Stimulated activated CD8-positive, alpha-beta memory T cell treated with anti-CD3 and anti-CD28 coated beads, Interleukin-2, amount 100 ng/mL, for 1 hour (primary cell): ENCODE results near the gene RBMS3.

Source experiments
- DNase-seq, 2 donors: peaks; one replicate each; pipeline ENCODE4 v3.0.0-alpha.2; 2020; ENCODE audit warnings: low read depth in 2 of 2

The RBMS3 gene

DNA sequence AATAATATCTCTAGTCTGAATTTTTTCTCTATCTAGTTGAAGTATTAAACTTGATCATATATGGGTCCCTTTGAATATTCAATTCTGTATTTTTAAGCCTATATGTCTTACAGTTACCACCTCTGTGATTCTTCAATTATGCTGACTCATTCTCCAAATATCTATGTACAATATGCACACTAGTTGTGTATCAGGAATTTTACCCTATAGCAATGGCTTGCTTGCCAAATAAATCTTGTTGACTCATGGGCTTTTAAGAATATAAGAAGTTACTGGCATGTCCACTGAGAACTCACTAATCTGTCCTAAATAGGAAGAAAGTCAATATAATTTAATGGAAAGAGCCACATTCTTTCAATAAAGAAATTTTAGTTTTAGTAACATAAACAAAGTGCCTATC is 656.3 kb downstream of the RBMS3 start:
- no peak for DNase-seq

DNA sequence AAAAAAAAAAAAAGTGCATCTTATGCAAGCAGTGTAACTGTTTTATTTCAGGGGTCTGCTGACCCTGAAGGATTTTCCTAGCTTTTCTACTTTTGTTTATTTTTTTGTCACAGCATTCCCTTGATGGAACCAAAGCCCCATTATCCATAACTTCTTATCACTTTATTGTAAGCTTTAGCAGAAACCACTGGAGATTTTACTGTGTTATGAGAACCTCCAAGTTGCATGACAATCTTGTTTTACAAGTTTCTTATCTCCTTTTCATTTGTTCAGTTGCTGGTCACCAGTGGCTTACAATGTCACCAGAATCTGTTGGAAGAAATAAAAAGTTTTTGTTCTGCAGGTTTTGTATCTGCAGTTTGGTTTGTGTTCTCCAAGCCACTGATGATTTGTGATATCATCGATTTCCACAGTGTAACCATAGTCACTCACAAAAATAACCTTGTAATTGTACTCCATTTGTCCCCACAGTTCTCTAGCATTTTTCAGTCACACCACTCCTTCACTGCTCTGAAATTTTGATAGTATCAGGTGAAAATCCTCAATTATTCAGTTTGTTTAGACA is 660.0 kb downstream of the RBMS3 start:
- DNase-seq = no peak

- DNase-seq = no peak
Measured at GRCh38 chr3:29942297-29942696, 661.4 kb downstream of the RBMS3 start.

- no peak for DNase-seq
Measured at GRCh38 chr3:29949131-29949530, 668.3 kb downstream of the RBMS3 start.

DNA sequence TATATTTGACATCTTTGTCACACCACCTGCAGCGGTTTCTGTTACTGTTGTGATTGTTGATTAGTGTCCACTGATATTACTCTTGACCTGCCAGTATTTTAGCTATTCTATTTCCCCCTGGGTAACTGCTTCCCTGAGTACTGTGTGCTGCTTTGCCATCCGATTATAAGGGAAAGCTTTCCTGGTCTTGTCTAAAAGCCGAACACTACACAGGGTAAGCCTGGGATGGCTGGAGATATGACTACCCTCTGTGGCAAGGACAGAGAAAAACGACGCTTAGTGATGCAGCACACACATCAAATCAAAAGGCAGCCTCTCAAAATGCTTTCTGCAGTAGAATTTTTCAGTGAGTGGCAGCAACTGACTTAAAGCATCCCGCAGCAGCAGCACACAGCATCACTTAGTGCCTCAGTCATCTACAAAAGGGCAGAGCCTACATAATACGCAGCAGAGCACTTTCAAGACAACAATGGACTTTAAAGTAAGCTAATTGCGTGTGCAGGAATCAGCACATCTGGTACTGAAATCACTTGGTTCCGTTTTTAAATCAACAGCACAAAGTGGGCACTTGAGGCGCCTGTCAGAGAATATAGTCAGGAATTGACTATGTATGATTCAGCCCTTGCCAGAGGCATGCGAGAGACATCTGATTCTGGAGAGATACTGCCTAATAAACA is 669.2 kb downstream of the RBMS3 start:
- DNase-seq = no peak

DNA sequence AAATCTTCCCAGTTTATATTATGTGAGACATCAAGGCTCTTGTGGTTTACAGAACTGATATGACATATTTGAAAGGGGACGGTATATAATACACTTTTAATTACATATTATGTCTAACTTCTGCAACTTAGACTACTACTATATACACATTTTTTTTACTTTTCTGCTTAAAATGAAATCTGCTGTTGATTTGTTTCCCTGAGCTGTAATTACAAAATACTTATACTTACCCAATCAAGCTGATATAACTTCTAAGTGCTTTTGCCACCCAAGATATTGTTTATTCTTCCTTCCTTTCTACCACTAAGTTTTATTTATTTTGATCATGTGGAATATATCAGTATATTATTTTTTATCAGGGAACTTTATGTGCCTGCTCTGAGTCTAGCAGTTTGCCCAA is 671.6 kb downstream of the RBMS3 start:
- no peak for DNase-seq

GRCh38 chr3:29955413-29955812 is 674.5 kb downstream of the RBMS3 start:
- DNase-seq = no peak

DNA sequence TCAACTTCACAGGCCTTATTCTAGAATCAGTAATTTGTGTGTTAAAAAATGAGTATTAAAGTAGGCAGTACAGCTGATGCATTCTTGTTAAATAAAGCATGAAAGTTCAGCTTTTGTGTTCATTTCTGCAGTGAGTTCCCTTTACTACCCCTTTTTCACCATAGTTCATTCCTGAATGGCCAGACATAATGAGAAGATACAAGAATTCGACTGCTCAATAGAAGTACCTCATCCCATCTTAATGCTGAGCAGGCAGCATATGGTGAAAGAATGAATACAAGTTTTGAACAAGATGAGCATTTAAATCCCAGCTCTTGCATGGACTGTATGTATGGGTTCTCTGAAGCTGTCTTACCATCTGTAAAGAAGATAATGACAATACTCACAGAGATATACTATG is 677.9 kb downstream of the RBMS3 start:
- no peak for DNase-seq

DNA sequence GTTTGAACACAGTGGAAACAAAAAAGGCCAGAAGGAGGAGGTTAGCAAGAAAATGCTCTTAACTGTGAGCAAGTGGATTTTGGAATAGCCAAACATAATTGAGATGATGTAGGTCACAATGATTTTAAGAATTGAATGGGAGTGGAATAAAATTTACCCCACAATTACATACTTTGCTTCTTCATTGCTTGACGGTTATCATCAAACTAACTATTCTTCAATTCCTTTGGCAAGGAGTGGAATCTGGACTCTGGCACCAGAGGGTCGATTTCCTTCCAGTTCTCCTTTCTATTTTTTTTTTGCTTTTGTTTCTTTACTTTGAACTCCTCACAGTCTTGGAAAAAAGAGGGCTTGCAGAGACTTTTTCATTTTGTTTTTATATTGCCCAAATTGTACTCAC is 691.0 kb downstream of the RBMS3 start:
- DNase-seq = no peak

DNA sequence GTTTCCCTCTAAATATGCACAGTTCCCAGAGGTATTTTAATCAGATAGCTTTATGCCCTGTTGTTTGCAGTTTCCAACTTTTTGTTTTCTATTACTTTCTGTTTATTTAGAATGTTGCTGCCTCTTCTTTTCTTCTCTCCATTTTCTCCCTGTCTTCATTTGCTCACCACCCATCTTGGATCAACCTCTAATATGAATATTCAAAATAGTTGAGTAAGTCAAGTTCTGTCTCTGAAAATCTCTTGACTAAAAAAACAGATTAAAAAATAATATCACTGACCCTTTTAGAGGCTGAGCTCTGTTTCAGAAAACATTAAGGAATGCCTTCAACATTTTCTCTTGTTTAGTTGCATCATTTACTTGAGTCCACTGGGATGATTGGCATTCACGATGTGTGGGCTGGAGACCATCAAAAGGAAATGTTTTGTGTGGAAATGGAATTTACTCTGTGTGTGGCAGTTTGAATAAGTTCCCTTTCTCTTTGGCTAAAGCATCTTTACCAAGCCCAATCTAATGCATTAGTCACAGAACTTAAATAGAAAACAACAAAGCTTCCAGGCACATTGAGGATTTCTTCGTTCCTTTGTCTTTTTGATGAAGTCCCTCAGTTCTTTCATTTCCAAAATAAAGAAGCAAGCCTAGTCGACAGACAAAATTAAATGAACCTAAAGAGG is 691.6 kb downstream of the RBMS3 start:
- no peak for DNase-seq

GRCh38 chr3:29973763-29974162 is 692.9 kb downstream of the RBMS3 start:
- DNase-seq = no peak

GRCh38 chr3:29976871-29977270 is 696.0 kb downstream of the RBMS3 start:
- no peak for DNase-seq

DNA sequence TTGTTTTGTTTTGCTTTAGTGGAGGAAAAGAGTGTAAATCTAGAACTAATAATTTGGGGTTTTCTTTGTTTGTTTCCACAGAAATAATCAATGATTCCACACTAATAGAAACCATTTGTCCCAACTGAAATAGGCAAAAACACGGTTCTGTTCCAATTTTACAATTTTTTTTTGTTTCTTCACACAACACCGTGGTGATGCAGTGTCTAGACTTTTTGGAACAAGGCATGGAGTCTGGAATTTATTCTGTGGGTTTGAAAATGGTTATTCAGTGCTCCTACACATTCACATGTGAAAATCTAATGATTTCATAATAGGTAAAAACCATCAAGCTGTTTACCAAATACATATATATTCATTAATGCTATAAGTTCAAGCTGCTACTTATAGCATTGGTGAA is 696.5 kb downstream of the RBMS3 start:
- no peak for DNase-seq

DNA sequence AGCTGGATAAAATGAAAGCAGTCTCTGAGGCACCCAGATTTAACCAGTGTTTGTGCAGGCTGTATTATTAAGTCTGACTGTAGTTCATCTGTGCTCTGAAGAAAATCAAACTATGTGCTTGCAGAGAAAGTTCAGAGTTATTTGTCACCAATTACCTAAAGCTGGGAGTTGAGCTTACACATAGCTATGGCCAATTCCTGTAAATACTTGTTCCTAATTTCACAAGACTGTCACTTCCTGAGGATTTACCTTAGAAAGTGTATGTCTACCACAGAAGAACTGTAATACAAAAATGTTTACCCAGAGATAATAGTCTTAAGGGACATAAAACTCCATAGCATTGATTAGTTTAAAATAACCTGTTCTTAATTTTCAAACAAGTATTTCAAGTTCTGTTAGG is 697.2 kb downstream of the RBMS3 start:
- no peak for DNase-seq

DNA sequence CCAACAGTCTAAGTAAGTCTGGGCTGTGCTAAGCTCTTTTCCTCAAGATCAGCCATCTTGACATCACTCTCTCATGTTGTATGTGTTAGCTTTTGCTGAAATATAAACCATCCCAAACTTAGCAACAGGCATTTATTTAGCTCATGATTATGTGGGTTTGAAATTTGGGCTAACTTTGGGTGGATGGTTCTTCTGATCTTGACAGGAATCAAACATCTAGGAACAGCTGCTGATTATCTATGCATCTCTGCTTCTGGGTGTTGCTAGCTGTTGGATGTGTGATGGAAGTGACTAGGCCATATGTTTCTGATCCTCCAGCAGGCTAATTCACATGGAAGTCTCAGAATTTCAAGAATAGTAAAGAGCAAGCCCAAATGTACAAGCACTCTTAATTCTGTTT is 710.3 kb downstream of the RBMS3 start:
- no peak for DNase-seq

DNA sequence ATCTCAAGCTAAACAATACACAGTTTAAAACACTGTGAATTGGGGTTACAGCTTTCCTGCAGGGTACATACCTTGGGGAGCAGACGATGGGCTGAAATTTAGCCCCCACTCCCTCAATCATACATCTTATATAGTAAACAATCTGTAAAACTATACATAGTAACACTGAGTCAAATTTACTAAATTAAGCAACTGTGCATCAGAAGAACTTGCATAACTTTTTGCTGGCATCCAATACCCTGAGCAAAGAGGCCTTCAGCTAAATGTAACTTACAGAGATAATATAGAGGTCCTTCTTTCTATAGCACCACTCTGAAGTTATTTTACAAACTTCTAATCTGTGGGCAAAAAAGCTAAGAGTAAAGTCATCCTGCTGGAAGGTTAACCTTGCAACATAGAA is 721.9 kb downstream of the RBMS3 start:
- no peak for DNase-seq

- no peak for DNase-seq
Measured at GRCh38 chr3:30003741-30004140, 722.9 kb downstream of the RBMS3 start.

DNA sequence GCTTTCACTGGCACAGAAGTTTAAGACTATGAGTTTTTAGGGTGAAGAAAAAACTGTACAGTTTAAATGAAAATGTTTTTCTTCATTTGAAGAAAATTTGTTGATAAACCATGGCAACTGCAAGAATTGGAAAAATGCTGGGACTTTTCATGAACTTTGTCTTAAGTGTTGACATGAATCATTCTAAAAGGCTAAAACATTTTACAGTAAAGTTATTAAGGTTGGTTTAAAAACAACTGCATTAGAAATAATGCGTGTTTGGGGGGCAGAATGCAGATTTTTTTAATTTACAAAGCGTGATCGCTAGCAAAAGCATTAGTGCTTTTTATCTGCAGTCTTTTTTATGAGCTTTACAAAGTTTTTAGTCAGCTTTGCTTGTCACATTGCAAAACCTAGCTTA is 723.6 kb downstream of the RBMS3 start:
- no peak for DNase-seq

- DNase-seq = no peak
Measured at GRCh38 chr3:30006111-30006510, 725.2 kb downstream of the RBMS3 start.

GRCh38 chr3:30007668-30008067 is 726.8 kb downstream of the RBMS3 start:
- no peak for DNase-seq

DNA sequence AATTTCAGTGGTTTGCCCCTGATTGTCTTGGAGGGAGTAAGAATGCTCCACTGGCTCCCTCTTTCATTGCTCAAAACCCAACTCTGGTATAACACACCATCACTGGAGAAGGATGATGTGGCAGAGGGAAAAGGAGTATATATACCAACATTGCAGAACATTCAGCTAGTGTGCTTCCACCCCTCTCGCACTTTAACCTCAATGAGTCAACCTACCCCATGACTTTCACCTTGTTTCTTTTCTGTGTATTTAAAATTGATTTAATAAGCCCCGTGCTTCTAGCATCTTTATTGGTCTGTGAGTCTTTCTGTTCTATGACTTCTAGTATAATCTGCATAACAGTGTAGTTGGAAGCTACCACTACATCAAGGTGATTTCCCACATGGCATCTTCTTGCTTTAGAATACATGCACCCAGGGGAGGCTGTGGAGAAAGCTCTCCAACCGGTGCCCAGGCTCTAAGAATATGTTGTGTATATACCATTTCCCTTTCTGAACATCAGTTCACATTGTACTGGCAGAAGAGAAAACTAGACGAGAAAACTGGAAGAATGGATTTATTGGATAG is 730.4 kb downstream of the RBMS3 start:
- DNase-seq = no peak

DNA sequence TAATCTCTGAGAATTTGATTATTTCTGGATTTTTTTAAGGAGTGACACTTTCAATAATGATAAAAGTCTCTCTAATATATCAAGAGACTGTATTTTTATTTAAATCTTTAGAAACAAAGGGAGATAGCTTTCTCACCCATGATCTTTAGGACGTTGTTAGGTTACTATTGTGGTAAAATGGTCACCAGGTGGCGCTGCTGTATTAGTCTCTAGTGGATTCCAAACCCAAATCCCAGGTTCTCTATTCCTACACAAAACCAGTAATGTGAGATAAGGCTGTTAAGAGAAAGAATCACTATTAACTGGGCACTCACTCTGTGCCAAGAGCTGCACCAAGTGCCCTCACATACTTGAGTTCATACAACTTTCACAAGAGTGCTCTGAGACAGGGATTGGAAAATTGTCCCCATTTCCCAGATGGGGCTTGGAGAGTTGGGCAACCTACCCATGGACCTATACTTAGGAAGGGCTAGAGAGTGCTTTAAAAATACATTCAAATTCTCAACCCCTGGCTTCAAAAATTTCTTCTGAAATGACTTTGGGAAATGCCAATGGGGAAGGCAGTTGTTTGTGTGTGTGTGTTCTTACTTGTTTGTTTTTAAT is 732.2 kb downstream of the RBMS3 start:
- peak; percentile 2 to 10 for DNase-seq

DNA sequence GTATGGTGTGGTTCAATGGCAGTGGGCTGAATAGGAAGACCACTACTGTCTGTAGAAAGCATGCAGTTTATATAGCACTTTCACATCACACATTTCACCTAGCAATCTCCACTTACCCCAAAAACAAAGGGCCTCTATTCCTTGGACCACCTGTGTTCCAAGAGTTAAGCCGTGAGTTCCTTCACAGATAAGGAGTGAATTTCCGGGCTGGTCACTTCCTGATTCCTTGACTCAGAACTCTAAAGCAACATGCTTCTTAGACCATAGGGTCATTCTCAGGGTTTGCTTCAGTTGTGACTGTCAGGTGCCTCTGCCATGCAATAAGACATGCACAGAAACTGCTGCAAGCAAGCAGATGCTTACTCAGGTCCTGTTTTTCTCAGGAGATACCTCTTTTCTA is 737.0 kb downstream of the RBMS3 start:
- no peak for DNase-seq
